ENCODE measurements around the gene GPRC5C.

The GPRC5C gene

GRCh38 chr17:74408262-74408661 lies 23.6 kb upstream of the GPRC5C start:
- no peak for TF ChIP-seq CTCF (IDR thresholded peaks at IDR 0.05; ENCODE audit: low read depth, low read length)
- no peak for DNase-seq (ENCODE audit: extremely low read depth, low read depth)

- DNase-seq (ENCODE audit: extremely low read depth, low read depth) = no peak
- no peak for TF ChIP-seq CTCF (IDR thresholded peaks at IDR 0.05; ENCODE audit: low read depth, low read length)
Measured at GRCh38 chr17:74408815-74409214, 23.1 kb upstream of the GPRC5C start.

GRCh38 chr17:74410001-74410443 lies 21.9 kb upstream of the GPRC5C start:
- DNase-seq (ENCODE audit: extremely low read depth, low read depth) = no peak
- TF ChIP-seq CTCF (IDR thresholded peaks at IDR 0.05; ENCODE audit: low read depth, low read length) = no peak

- no peak for TF ChIP-seq CTCF (IDR thresholded peaks at IDR 0.05; ENCODE audit: low read depth, low read length)
- no peak for DNase-seq (ENCODE audit: extremely low read depth, low read depth)
Measured at GRCh38 chr17:74412581-74412980, 19.3 kb upstream of the GPRC5C start.

GRCh38 chr17:74413491-74413890 lies 18.4 kb upstream of the GPRC5C start:
- no peak for TF ChIP-seq CTCF (IDR thresholded peaks at IDR 0.05; ENCODE audit: low read depth, low read length)
- DNase-seq (ENCODE audit: extremely low read depth, low read depth) = no peak

- DNase-seq (ENCODE audit: extremely low read depth, low read depth) = no peak
- no peak for TF ChIP-seq CTCF (IDR thresholded peaks at IDR 0.05; ENCODE audit: low read depth, low read length)
Measured at GRCh38 chr17:74414510-74414909, 17.4 kb upstream of the GPRC5C start.

- no peak for TF ChIP-seq CTCF (IDR thresholded peaks at IDR 0.05; ENCODE audit: low read depth, low read length)
- no peak for DNase-seq (ENCODE audit: extremely low read depth, low read depth)
Measured at GRCh38 chr17:74415608-74416396, 16.1 kb upstream of the GPRC5C start.
